H9 (cell line): Measurements from ENCODE around the gene TOR1B. TPM values are rescaled to one million over a fixed set of nuclear protein-coding genes. Genes with fewer than 3 reads are reported as not detected.

Experiments used
- DNase-seq: peaks from one replicate; pipeline ENCODE4 v3.0.0-alpha.2; 2017
- H2AFZ ChIP-seq: one replicate; pipeline ENCODE4 v1.6.1; 2013; ENCODE audit warnings: mild to moderate bottlenecking, low read length, control low read depth, moderate library complexity
- H2AK5ac ChIP-seq: 2 replicates; pipeline ENCODE4 v1.6.1; 2013; ENCODE audit warnings: low read length, control low read depth, mixed read lengths; ENCODE audit not compliant: insufficient read length
- H2BK120ac ChIP-seq: one replicate; pipeline ENCODE4 v1.6.1; 2013; ENCODE audit warnings: low read depth, mild to moderate bottlenecking, low read length, control low read depth, inconsistent platforms; ENCODE audit not compliant: poor library complexity, severe bottlenecking
- H2BK12ac ChIP-seq: 2 replicates; pipeline ENCODE4 v1.6.1; 2013; ENCODE audit warnings: low read length, control low read depth, mixed read lengths, low read depth; ENCODE audit not compliant: insufficient read length
- H2BK15ac ChIP-seq: 2 replicates; pipeline ENCODE4 v1.6.1; 2013; ENCODE audit warnings: low read depth, low read length, control low read depth
- H2BK20ac ChIP-seq: one replicate; pipeline ENCODE4 v1.6.1; 2013; ENCODE audit warnings: low read depth, mild to moderate bottlenecking, low read length, control low read depth, inconsistent platforms; ENCODE audit not compliant: poor library complexity, severe bottlenecking
- H2BK5ac ChIP-seq: 2 replicates; pipeline ENCODE4 v1.6.1; 2013; ENCODE audit warnings: low read length, control low read depth, mixed read lengths; ENCODE audit not compliant: insufficient read length
- H3K14ac ChIP-seq: 2 replicates; pipeline ENCODE4 v1.6.1; 2013; ENCODE audit warnings: low read length, control low read depth; ENCODE audit not compliant: insufficient read depth
- H3K18ac ChIP-seq: 2 replicates; pipeline ENCODE4 v1.6.1; 2013; ENCODE audit warnings: low read depth, mild to moderate bottlenecking, mixed read lengths, low read length, control low read depth; ENCODE audit not compliant: insufficient read length
- H3K23ac ChIP-seq: 2 replicates; pipeline ENCODE4 v1.6.1; 2013; ENCODE audit warnings: low read length, control low read depth, mixed read lengths, low read depth; ENCODE audit not compliant: insufficient read length
- H3K23me2 ChIP-seq: 2 replicates; pipeline ENCODE4 v1.6.1; 2013; ENCODE audit warnings: low read depth, mild to moderate bottlenecking, mixed read lengths, low read length, control low read depth; ENCODE audit not compliant: insufficient read length, poor library complexity, severe bottlenecking
- H3K27ac ChIP-seq: 2 replicates; pipeline ENCODE4 v1.5.1; 2013; ENCODE audit warnings: low read length, control low read depth, mixed read lengths, low read depth; ENCODE audit not compliant: insufficient read length
- H3K27me3 ChIP-seq: 2 replicates; pipeline ENCODE4 v1.6.1; 2013; ENCODE audit warnings: low read length, control low read depth, inconsistent platforms; ENCODE audit not compliant: insufficient read depth
- H3K4ac ChIP-seq: 2 replicates; pipeline ENCODE4 v1.6.1; 2013; ENCODE audit warnings: low read depth, mild to moderate bottlenecking, control low read depth, inconsistent platforms, low read length, moderate library complexity
- H3K4me1 ChIP-seq: 2 replicates; pipeline ENCODE4 v1.6.1; 2013; ENCODE audit warnings: low read length, control low read depth, inconsistent platforms; ENCODE audit not compliant: insufficient read depth
- H3K4me2 ChIP-seq: 2 replicates; pipeline ENCODE4 v1.6.1; 2013; ENCODE audit warnings: low read length, control low read depth, mixed read lengths; ENCODE audit not compliant: insufficient read length, insufficient read depth
- H3K56ac ChIP-seq: 2 replicates; pipeline ENCODE4 v1.6.1; 2013; ENCODE audit warnings: low read depth, mild to moderate bottlenecking, mixed read lengths, low read length, control low read depth; ENCODE audit not compliant: insufficient read length
- H3K79me1 ChIP-seq: 2 replicates; pipeline ENCODE4 v1.6.1; 2013; ENCODE audit warnings: low read depth, mild to moderate bottlenecking, moderate library complexity, low read length, control low read depth, inconsistent platforms; ENCODE audit not compliant: insufficient read depth, poor library complexity, severe bottlenecking
- H3K79me2 ChIP-seq: 2 replicates; pipeline ENCODE4 v1.6.1; 2013; ENCODE audit warnings: low read length, control low read depth, inconsistent platforms; ENCODE audit not compliant: insufficient read depth
- H3K9ac ChIP-seq: 2 replicates; pipeline ENCODE4 v1.6.1; 2013; ENCODE audit warnings: low read length, control low read depth, mixed read lengths; ENCODE audit not compliant: insufficient read length; ENCODE audit errors: extremely low read depth
- H3K9me3 ChIP-seq: one replicate; pipeline ENCODE4 v1.6.1; 2013; ENCODE audit warnings: low read depth, low read length, inconsistent platforms; ENCODE audit not compliant: control insufficient read depth
- H3T11ph ChIP-seq: one replicate; pipeline ENCODE4 v1.6.1; 2013; ENCODE audit warnings: mild to moderate bottlenecking, low read length, control low read depth, inconsistent platforms
- H4K20me1 ChIP-seq: one replicate; pipeline ENCODE4 v1.6.1; 2013; ENCODE audit not compliant: control insufficient read depth, insufficient read length, insufficient read depth
- H4K5ac ChIP-seq: 2 replicates; pipeline ENCODE4 v1.6.1; 2013; ENCODE audit warnings: low read depth, mild to moderate bottlenecking, mixed read lengths, low read length, control low read depth; ENCODE audit not compliant: insufficient read length
- H4K8ac ChIP-seq: replicated peaks from 2 replicates; pipeline ENCODE4 v1.6.1; 2013; ENCODE audit warnings: low read length, control low read depth, mixed read lengths, low read depth; ENCODE audit not compliant: insufficient read length
- H4K91ac ChIP-seq: 2 replicates; pipeline ENCODE4 v1.6.1; 2013; ENCODE audit warnings: low read depth, mild to moderate bottlenecking, moderate library complexity, mixed read lengths, low read length, control low read depth; ENCODE audit not compliant: insufficient read length
- H3K27ac Mint-ChIP-seq, 3 experiments: 2 replicates in 2 of 3; 3 replicates in 1 of 3; pipeline ENCODE4 v1.8.0; 2020 to 2021; ENCODE audit warnings: mixed read lengths in 3 of 3, mild to moderate bottlenecking in 1 of 3, moderate library complexity in 1 of 3
- H3K27me3 Mint-ChIP-seq: 2 replicates; pipeline ENCODE4 v1.8.0; 2021; ENCODE audit warnings: low read depth, mild to moderate bottlenecking, moderate library complexity, mixed read lengths
- H3K36me3 Mint-ChIP-seq, 3 experiments: 2 replicates in 2 of 3; 3 replicates in 1 of 3; pipeline ENCODE4 v1.8.0; 2020 to 2021; ENCODE audit warnings: low read depth in 3 of 3, mixed read lengths in 3 of 3; ENCODE audit not compliant: insufficient read depth in 1 of 3
- H3K4me1 Mint-ChIP-seq, 2 experiments: 2 replicates each; pipeline ENCODE4 v1.8.0; 2020; ENCODE audit warnings: mixed read lengths in 2 of 2
- H3K4me3 Mint-ChIP-seq, 2 experiments: 2 replicates in 1 of 2; 3 replicates in 1 of 2; pipeline ENCODE4 v1.8.0; 2020 to 2021; ENCODE audit warnings: mild to moderate bottlenecking in 2 of 2, mixed read lengths in 2 of 2, moderate library complexity in 1 of 2
- H3K9me3 Mint-ChIP-seq, 2 experiments: 2 replicates in 1 of 2; 3 replicates in 1 of 2; pipeline ENCODE4 v1.8.0; 2020; ENCODE audit warnings: mild to moderate bottlenecking in 2 of 2, mixed read lengths in 2 of 2, moderate library complexity in 1 of 2
- WGBS: extraction: QIAGEN DNeasy Blood & Tissue Kit; methylation state at CpG from one replicate; pipeline ENCODE4 v1.1.7; 2013; ENCODE audit warnings: missing lambda C conversion rate, low lambda C conversion rate, mixed read lengths; ENCODE audit not compliant: insufficient read length; ENCODE audit errors: extremely low coverage; 5-methylcytosine and 5-hydroxymethylcytosine counted together
- total RNA-seq: library from RNA; stranded (reverse); gene quantifications from 2 replicates; pipeline ENCODE4 v1.2.1, GENCODE V29; 2021
- TF ChIP-seq, protein P1 (sequence below): fragments of 200-600 bp; sonication (generic); conservative IDR thresholded peaks from 3 replicates; pipeline ENCODE4 v1.8.0; 2021; ENCODE audit warnings: antibody characterized with exemption, mild to moderate bottlenecking

TOR1B gene
- total RNA-seq, 1 experiment from 2014 or later: 18.1 TPM

DNA sequence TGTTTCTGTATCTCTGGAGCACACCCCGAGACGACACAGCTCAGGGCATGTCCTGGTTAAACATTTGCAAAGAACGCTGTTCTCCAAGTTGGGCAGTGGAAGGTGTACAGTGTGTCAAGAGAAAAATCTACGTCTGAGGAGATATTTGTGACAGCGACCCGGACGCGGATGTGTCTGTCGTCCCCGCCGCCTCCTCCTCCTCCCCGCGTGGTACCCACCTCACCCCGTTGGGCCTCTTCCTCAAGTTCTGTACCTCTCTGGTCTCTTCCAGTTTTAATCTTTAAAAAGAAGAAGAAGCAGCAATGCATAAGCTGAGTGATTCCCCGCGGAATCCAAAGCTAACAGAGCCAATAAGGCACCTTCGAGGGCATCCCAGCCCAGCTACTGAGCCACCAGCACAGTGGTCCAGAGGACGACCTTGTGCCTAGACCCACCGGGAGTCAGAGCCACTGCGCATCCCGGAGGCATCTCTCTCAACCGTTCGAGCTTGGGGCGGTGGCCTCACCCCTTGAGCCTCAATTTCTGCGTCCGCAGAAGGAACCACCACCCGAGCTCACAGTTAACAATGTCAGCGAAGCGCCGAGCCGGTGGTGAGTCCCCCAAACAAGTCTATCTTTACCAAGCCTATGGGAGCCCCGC is 31.6 kb downstream of the TOR1B start:
- Histone ChIP-seq H3T11ph (no peak overlapping the region), H3K79me2 (no peaks in the 10 kb centered on the region; the same call in 1 of the 2 replicates), H3K79me1 (no peaks in the 10 kb centered on the region), H3K4ac (no peak overlapping the region), H2AK5ac (no peak overlapping the region), H3K27me3 (no peaks in the 10 kb centered on the region), H3K4me1 (peaks cover 6% of the 10 kb centered on the region; the same call in 1 of the 2 replicates), H3K9me3 (no peaks in the 10 kb centered on the region), H3K14ac (no peak overlapping the region; the same call in 1 of the 2 replicates), H3K23ac (no peak overlapping the region), H3K18ac (peak overlapping the region; percentile 63), H2BK15ac (no peak overlapping the region), H3K27ac (no peak overlapping the region), H3K23me2 (peaks cover 10% of the 10 kb centered on the region), H3K4me2 (peak overlapping the region; percentile 99), H4K91ac (no peak overlapping the region), H2BK12ac (no peak overlapping the region), H2BK20ac (no peak overlapping the region), H2AFZ (no peak overlapping the region), H4K8ac (no peak overlapping the region), H3K9ac (peak overlapping the region; percentile 78), H2BK5ac (no peak overlapping the region), H4K20me1 (no peaks in the 10 kb centered on the region), H2BK120ac (no peak overlapping the region), H4K5ac (no peak overlapping the region), H3K56ac (no peak overlapping the region)
- no peaks in the 10 kb centered on the region; the same call in 1 of the 2 replicates for H3K27me3 Mint-ChIP-seq
- peak overlapping the region; percentile 99 to 100 for H3K4me3 Mint-ChIP-seq
- peaks cover 38 to 40% of the 10 kb centered on the region in 2 experiments for H3K4me1 Mint-ChIP-seq
- TF ChIP-seq, protein P1, sequence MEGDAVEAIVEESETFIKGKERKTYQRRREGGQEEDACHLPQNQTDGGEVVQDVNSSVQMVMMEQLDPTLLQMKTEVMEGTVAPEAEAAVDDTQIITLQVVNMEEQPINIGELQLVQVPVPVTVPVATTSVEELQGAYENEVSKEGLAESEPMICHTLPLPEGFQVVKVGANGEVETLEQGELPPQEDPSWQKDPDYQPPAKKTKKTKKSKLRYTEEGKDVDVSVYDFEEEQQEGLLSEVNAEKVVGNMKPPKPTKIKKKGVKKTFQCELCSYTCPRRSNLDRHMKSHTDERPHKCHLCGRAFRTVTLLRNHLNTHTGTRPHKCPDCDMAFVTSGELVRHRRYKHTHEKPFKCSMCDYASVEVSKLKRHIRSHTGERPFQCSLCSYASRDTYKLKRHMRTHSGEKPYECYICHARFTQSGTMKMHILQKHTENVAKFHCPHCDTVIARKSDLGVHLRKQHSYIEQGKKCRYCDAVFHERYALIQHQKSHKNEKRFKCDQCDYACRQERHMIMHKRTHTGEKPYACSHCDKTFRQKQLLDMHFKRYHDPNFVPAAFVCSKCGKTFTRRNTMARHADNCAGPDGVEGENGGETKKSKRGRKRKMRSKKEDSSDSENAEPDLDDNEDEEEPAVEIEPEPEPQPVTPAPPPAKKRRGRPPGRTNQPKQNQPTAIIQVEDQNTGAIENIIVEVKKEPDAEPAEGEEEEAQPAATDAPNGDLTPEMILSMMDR: no peak
- peak overlapping the region; percentile 68 to 98 (median 96); a peak in 5 of 7 replicates for H3K27ac Mint-ChIP-seq
- WGBS: no CpG with 5 or more reads among the region's 32 CpGs
- no peaks in the 10 kb centered on the region; a peak in 1 of 5 replicates for H3K9me3 Mint-ChIP-seq
- no peak for DNase-seq
- H3K36me3 Mint-ChIP-seq: peaks cover 13 to 33% (median 27%) of the 10 kb centered on the region in 3 experiments
